GM12801 (cell line): ENCODE results near the gene SLC35D2.

Source experiments
- CTCF ChIP-seq: IDR thresholded peaks from one replicate; pipeline ENCODE4 v1.5.1; 2011; ENCODE audit warnings: control low read depth; ENCODE audit not compliant: insufficient read length; ENCODE audit errors: extremely low read depth

Gene SLC35D2

GRCh38 chr9:96412174-96412913, 28.8 kb upstream of the SLC35D2 start:
- TF ChIP-seq CTCF: no peak

- no peak for TF ChIP-seq CTCF
Measured at GRCh38 chr9:96411129-96411838, 27.8 kb upstream of the SLC35D2 start.

- TF ChIP-seq CTCF: no peak
Measured at GRCh38 chr9:96408409-96409280, 25.1 kb upstream of the SLC35D2 start.

GRCh38 chr9:96400132-96400910, 16.8 kb upstream of the SLC35D2 start:
- TF ChIP-seq CTCF: no peak

- no peak for TF ChIP-seq CTCF
Measured at GRCh38 chr9:96399325-96399633, 15.8 kb upstream of the SLC35D2 start.

GRCh38 chr9:96398582-96399324, 15.2 kb upstream of the SLC35D2 start:
- TF ChIP-seq CTCF: no peak
